Activated CD4-positive, alpha-beta T cell treated with anti-CD3 and anti-CD28 coated beads, Interleukin-2, amount 10 ng/mL, durations not matched to agents 7 days and 5 days (primary cell): ENCODE measurements around the gene C2CD4C. TPM values are rescaled to one million over a fixed set of nuclear protein-coding genes. Genes with fewer than 3 reads are reported as not detected.
"Not testable (repeated sequence)": the region's sequence is repeated elsewhere in the genome, so short reads cannot be mapped to it uniquely, and the experiment has no call there.

Experiments
- CTCF ChIA-PET: fragments of 350-600 bp; sonication (Branson Sonifier 250); formaldehyde crosslinking; loops from one replicate; lab custom pipeline; 2021; ENCODE audit warnings: antibody characterized with exemption; lab: Charles Lee
- POLR2A ChIA-PET: fragments of 350-600 bp; sonication (Branson Sonifier 250); formaldehyde crosslinking; loops from one replicate; lab custom pipeline; 2021; ENCODE audit warnings: antibody characterized with exemption; lab: Charles Lee
- DNase-seq: peaks from one replicate; pipeline ENCODE4 v3.0.0-alpha.2; 2020
- H3K27ac Mint-ChIP-seq: one replicate; pipeline ENCODE4 v1.8.0; 2021; ENCODE audit warnings: mild to moderate bottlenecking, moderate library complexity, mixed read lengths
- H3K27me3 Mint-ChIP-seq: one replicate; pipeline ENCODE4 v1.8.0; 2021; ENCODE audit warnings: mixed read lengths
- H3K36me3 Mint-ChIP-seq: one replicate; pipeline ENCODE4 v1.8.0; 2021; ENCODE audit warnings: low read depth, mixed read lengths
- H3K4me1 Mint-ChIP-seq: one replicate; pipeline ENCODE4 v1.8.0; 2021; ENCODE audit warnings: mixed read lengths
- H3K4me3 Mint-ChIP-seq: one replicate; pipeline ENCODE4 v1.8.0; 2021; ENCODE audit warnings: mild to moderate bottlenecking, moderate library complexity, mixed read lengths
- H3K9me3 Mint-ChIP-seq: one replicate; pipeline ENCODE4 v1.8.0; 2021; ENCODE audit warnings: mixed read lengths
- total RNA-seq, 2 experiments: library from RNA; stranded (reverse); gene quantifications; one replicate each; pipeline ENCODE4 v1.2.3, GENCODE V29; 2021

C2CD4C gene
- total RNA-seq, 2 experiments from 2014 or later: not detected

DNA sequence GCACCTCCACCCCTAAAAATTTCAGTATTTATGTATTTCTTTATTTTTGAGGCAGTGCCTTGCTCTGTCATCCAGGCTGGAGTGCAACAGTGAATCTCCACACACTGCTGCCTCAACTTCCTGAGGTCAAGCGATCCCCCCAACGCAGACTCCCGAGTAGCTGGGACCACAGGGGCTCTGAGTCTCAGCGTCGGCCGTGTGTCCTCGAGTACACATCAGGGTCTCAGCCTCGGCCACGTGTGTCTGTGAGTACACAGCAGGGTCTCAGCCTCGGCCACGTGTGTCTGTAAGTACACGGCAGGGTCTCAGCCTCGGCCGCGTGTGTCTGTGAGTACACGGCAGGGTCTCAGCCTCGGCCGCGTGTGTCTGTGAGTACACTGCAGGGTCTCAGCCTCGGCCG is 21.2 kb downstream of the C2CD4C start:
- peaks cover 8% of the 10 kb centered on the region for H3K9me3 Mint-ChIP-seq
- H3K4me1 Mint-ChIP-seq: peaks cover 9% of the 10 kb centered on the region
- ChIA-PET POLR2A (no interaction called here), CTCF (interaction anchor here (1.0 kb wide), 1 partner anchor 44 kb away, joined by 3 read pairs; no protein-coding TSS in a partner anchor)
- H3K27ac Mint-ChIP-seq: no peak overlapping the region
- peaks cover 37% of the 10 kb centered on the region for H3K27me3 Mint-ChIP-seq
- DNase-seq: no peak
- H3K4me3 Mint-ChIP-seq: no peak overlapping the region
- H3K36me3 Mint-ChIP-seq: no peaks in the 10 kb centered on the region

DNA sequence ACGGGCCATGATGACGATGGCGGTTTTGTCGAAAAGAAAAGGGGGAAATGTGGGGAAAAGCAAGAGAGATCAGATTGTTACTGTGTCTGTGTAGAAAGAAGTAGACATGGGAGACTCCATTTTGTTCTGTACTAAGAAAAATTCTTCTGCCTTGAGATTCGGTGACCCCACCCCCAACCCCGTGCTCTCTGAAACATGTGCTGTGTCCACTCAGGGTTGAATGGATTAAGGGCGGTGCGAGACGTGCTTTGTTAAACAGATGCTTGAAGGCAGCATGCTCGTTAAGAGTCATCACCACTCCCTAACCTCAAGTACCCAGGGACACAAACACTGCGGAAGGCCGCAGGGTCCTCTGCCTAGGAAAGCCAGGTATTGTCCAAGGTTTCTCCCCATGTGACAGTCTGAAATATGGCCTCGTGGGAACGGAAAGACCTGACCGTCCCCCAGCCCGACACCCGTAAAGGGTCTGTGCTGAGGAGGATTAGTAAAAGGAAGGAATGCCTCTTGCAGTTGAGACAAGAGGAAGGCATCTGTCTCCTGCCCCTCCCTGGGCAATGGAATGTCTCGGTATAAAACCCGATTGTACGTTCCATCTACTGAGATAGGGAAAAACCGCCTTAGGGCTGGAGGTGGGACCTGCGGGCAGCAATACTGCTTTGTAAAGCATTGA is 22.2 kb downstream of the C2CD4C start:
- H3K27me3 Mint-ChIP-seq: peaks cover 40% of the 10 kb centered on the region
- H3K27ac Mint-ChIP-seq, CTCF ChIA-PET, H3K36me3 Mint-ChIP-seq, POLR2A ChIA-PET, DNase-seq, H3K9me3 Mint-ChIP-seq, H3K4me3 Mint-ChIP-seq: not testable (repeated sequence)
- H3K4me1 Mint-ChIP-seq: peaks cover 14% of the 10 kb centered on the region

DNA sequence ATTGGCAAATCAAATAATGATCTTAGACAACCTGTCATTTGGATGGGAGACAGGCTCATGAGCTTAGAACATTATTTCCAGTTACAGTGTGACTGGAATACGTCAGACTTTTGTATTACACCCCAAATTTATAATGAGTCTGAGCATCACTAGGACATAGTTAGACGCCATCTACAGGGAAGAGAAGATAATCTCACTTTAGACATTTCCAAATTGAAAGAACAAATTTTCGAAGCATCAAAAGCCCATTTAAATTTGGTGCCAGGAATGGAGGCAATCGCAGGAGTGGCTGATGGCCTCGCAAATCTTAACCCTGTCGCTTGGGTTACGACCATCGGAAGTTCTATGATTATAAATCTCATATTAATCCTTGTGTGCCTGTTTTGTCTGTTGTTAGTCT is 22.8 kb downstream of the C2CD4C start:
- H3K4me3 Mint-ChIP-seq, H3K36me3 Mint-ChIP-seq, H3K27ac Mint-ChIP-seq, DNase-seq, CTCF ChIA-PET, POLR2A ChIA-PET, H3K9me3 Mint-ChIP-seq: not testable (repeated sequence)
- H3K4me1 Mint-ChIP-seq: peaks cover 14% of the 10 kb centered on the region
- H3K27me3 Mint-ChIP-seq: peaks cover 40% of the 10 kb centered on the region

DNA sequence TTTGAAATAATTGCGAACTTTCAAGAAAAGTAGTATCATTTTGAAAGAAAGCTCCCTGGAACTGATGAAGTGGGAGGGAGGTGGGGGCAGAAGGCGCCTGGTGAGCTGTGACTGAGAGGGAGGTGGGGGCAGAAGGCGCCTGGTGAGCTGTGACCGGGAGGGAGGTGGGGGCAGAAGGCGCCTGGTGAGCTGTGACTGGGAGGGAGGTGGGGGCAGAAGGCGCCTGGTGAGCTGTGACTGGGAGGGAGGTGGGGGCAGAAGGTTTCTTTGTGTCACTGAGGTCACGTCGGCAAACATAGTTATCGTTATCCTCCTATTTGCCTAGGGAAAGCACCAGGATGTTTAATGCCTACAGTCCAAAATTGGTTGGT is 24.2 kb downstream of the C2CD4C start:
- Mint-ChIP-seq H3K27me3 (peaks cover 40% of the 10 kb centered on the region), H3K4me3 (no peak overlapping the region), H3K27ac (no peak overlapping the region), H3K4me1 (peaks cover 14% of the 10 kb centered on the region), H3K9me3 (peaks cover 2% of the 10 kb centered on the region), H3K36me3 (no peaks in the 10 kb centered on the region)
- DNase-seq: no peak
- ChIA-PET POLR2A (interaction anchor here (0.6 kb wide), 1 partner anchor 103 kb away, joined by 3 read pairs; no protein-coding TSS in a partner anchor), CTCF (interaction anchor here (1.6 kb wide), 2 partner anchors 14 to 126 kb away, joined by 3 to 4 read pairs; no protein-coding TSS in a partner anchor)

DNA sequence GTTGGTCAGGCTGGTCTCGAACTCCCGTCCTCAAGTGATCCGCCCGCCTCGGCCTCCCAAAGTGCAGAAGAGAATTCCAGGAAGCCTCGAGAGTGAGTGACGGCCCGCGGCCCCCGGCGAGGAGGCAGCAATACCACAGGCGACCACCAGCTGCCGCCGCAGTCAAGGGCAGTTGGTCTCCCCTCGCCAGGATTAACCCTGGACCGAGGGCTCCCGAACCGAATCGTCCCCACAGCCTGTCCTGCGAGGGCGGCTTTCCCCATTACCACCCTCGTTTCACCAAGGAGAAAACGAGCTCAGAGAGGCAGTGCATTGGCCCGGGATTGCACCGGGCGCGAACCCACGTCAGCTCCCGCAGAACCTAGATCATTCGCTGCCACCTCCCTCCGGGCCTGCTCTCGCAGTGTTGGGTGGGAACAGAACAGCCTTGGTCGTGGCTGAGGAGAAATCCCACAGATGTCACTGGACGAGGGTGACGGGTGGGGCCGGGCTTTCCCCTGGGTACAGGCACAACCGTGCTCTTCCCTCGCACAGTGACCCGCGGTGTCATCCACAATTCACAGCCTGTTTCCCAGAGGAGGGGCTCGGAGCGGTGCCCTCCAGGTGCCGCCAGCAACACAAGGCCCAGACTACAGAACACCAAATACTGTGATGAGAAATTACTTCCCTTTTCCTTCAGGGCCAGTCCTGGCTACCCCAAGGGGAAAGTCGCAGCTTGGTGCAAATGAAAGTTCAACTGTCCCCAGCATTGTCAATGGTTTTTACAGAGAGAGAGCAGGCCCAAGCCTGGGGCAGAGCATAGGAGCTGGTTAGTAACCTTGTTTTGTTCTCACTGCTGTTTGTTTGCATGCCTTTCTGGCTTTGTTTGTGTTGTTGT is 24.8 kb downstream of the C2CD4C start:
- peaks cover 14% of the 10 kb centered on the region for H3K4me1 Mint-ChIP-seq
- ChIA-PET POLR2A (no interaction called here), CTCF (interaction anchor here (1.6 kb wide), 2 partner anchors 15 to 126 kb away, joined by 3 to 4 read pairs; no protein-coding TSS in a partner anchor)
- DNase-seq: no peak
- H3K9me3 Mint-ChIP-seq: peaks cover 2% of the 10 kb centered on the region
- H3K4me3 Mint-ChIP-seq: no peak overlapping the region
- H3K27ac Mint-ChIP-seq: no peak overlapping the region
- H3K27me3 Mint-ChIP-seq: peaks cover 40% of the 10 kb centered on the region
- H3K36me3 Mint-ChIP-seq: no peaks in the 10 kb centered on the region

DNA sequence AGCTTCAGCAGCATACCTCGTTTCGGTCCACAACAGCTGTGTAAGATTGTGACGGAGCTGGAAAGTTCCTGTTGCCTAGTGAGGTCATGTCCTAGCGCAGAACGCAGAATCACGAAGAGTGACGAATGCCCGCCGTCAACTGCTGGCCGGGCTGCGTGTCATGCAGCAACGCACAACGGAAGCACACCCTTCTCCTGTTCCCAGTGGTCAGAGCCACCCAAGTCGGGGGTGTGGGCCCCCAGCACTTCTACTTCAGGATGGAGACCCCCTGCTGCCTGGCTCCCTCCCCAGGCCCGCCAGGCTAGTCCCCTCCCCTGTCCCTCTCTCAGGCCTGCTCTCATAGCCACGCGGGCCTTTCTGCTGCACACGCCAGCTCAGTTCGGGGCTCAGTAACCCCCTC is 25.9 kb downstream of the C2CD4C start:
- no peak for DNase-seq
- POLR2A ChIA-PET: no interaction called here
- CTCF ChIA-PET: interaction anchor here (1.0 to 1.6 kb wide), 3 partner anchors 12 to 127 kb away, joined by 3 to 4 read pairs (median 4); no protein-coding TSS in a partner anchor
- H3K36me3 Mint-ChIP-seq: no peaks in the 10 kb centered on the region
- peaks cover 14% of the 10 kb centered on the region for H3K4me1 Mint-ChIP-seq
- peaks cover 2% of the 10 kb centered on the region for H3K9me3 Mint-ChIP-seq
- peaks cover 40% of the 10 kb centered on the region for H3K27me3 Mint-ChIP-seq
- H3K27ac Mint-ChIP-seq: no peak overlapping the region
- no peak overlapping the region for H3K4me3 Mint-ChIP-seq

DNA sequence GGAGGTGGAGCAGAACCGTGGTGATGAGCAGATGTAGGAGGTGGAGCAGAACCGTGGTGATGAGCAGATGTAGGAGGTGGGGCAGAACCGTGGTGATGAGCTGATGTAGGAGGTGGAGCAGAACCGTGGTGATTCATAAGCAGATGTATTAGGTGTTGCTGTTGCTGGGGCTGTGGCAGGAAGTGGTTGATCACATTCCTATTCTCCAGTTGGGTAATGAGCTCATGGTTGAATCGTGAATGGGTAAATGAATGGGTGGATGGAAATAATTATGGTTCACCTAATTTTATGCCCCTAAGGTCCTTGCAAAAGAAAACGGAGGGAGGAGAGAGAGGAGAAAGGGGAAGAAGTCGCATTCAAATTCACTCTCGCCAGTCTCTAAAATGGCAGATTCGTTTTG is 26.4 kb downstream of the C2CD4C start:
- H3K27me3 Mint-ChIP-seq: peaks cover 38% of the 10 kb centered on the region
- H3K27ac Mint-ChIP-seq, POLR2A ChIA-PET, H3K9me3 Mint-ChIP-seq, H3K4me3 Mint-ChIP-seq, H3K36me3 Mint-ChIP-seq: not testable (repeated sequence)
- CTCF ChIA-PET: interaction anchor here (1.0 to 1.3 kb wide), 2 partner anchors 12 to 113 kb away, joined by 3 to 4 read pairs; no protein-coding TSS in a partner anchor
- DNase-seq: peak; percentile 33
- H3K4me1 Mint-ChIP-seq: peaks cover 17% of the 10 kb centered on the region

DNA sequence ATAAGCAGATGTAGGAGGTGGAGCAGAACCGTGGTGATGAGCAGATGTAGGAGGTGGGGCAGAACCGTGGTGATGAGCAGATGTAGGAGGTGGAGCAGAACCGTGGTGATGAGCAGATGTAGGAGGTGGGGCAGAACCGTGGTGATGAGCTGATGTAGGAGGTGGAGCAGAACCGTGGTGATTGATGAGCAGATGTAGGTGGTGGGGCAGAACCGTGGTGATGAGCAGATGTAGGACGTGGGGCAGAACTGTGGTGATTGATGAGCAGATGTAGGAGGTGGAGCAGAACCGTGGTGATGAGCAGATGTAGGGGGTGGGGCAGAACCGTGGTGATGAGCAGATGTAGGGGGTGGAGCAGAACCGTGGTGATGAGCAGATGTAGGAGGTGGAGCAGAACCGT is 27.0 kb downstream of the C2CD4C start:
- H3K4me1 Mint-ChIP-seq: peaks cover 17% of the 10 kb centered on the region
- peaks cover 35% of the 10 kb centered on the region for H3K27me3 Mint-ChIP-seq
- POLR2A ChIA-PET, H3K4me3 Mint-ChIP-seq, DNase-seq, H3K9me3 Mint-ChIP-seq, H3K27ac Mint-ChIP-seq, H3K36me3 Mint-ChIP-seq: not testable (repeated sequence)
- CTCF ChIA-PET: interaction anchor here (1.0 to 1.3 kb wide), 2 partner anchors 11 to 114 kb away, joined by 3 to 4 read pairs; no protein-coding TSS in a partner anchor

DNA sequence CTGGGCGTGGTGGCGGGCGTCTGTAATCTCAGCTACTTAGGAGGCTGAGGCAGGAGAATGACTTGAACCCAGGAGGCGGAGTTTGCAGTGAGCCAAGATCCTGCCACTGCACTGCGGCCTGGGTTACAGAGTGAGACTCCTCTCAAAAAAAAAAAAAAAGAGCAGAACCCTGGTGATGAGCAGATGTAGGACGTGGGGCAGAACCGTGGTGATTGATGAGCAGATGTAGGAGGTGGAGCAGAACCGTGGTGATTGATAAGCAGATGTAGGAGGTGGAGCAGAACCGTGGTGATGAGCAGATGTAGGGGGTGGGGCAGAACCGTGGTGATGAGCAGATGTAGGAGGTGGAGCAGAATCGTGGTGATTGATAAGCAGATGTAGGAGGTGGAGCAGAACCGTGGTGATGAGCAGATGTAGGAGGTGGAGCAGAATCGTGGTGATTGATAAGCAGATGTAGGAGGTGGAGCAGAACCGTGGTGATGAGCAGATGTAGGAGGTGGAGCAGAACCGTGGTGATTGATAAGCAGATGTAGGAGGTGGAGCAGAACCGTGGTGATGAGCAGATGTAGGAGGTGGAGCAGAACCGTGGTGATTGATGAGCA is 28.2 kb downstream of the C2CD4C start:
- POLR2A ChIA-PET: interaction anchor here (0.7 kb wide), 1 partner anchor 630 kb away, joined by 3 read pairs; no protein-coding TSS in a partner anchor
- Mint-ChIP-seq H3K4me1 (peaks cover 17% of the 10 kb centered on the region), H3K27me3 (peaks cover 26% of the 10 kb centered on the region)
- H3K27ac Mint-ChIP-seq, H3K36me3 Mint-ChIP-seq, CTCF ChIA-PET, DNase-seq, H3K9me3 Mint-ChIP-seq, H3K4me3 Mint-ChIP-seq: not testable (repeated sequence)

DNA sequence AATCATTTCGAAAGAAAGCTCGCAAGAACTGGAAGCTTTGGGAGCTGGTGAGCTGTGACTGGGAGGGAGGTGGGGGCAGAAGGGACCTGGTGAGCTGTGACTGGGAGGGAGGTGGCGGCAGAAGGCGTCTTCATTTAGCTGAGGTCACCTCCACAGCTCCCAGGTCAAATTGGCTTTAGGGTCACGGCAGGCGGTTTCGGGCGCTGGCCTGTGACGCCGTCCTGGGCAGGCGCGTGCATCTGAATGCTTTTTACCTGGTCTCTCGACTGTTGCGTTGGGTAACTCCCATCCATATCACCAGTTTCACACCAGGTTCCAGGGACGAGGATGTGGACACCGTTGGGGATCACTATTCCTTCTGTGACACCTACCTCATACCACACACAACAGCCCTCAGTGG is 29.2 kb downstream of the C2CD4C start:
- peaks cover 17% of the 10 kb centered on the region for H3K4me1 Mint-ChIP-seq
- H3K4me3 Mint-ChIP-seq: no peak overlapping the region
- no peaks in the 10 kb centered on the region for H3K36me3 Mint-ChIP-seq
- H3K27me3 Mint-ChIP-seq: peaks cover 18% of the 10 kb centered on the region
- DNase-seq: no peak
- ChIA-PET CTCF (no interaction called here), POLR2A (no interaction called here)
- peaks cover 2% of the 10 kb centered on the region for H3K9me3 Mint-ChIP-seq
- no peak overlapping the region for H3K27ac Mint-ChIP-seq

DNA sequence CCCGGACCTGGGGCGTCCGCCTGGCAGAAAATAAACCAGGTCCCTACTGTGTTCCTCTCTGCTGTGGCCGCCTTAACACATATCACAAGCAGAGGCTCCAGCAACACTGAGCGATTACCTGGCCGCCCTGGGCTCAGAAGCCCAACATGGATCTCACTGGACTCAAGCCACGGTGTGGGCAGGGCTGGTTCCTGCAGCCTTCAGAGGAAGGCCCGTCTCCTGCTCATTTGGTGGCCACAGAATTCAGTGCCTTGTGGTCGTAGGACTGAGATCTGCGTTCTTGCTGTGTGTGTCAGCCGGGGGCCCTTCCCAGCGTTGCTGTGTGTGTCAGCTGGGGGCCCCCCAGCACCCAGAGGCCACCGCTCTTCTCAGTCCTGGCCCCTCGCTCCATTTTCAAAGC is 30.2 kb downstream of the C2CD4C start:
- Mint-ChIP-seq H3K4me3 (no peak overlapping the region), H3K27me3 (peaks cover 9% of the 10 kb centered on the region), H3K36me3 (no peaks in the 10 kb centered on the region), H3K27ac (no peak overlapping the region), H3K9me3 (peaks cover 2% of the 10 kb centered on the region), H3K4me1 (peaks cover 15% of the 10 kb centered on the region)
- POLR2A ChIA-PET: no interaction called here
- CTCF ChIA-PET: no interaction called here
- no peak for DNase-seq

DNA sequence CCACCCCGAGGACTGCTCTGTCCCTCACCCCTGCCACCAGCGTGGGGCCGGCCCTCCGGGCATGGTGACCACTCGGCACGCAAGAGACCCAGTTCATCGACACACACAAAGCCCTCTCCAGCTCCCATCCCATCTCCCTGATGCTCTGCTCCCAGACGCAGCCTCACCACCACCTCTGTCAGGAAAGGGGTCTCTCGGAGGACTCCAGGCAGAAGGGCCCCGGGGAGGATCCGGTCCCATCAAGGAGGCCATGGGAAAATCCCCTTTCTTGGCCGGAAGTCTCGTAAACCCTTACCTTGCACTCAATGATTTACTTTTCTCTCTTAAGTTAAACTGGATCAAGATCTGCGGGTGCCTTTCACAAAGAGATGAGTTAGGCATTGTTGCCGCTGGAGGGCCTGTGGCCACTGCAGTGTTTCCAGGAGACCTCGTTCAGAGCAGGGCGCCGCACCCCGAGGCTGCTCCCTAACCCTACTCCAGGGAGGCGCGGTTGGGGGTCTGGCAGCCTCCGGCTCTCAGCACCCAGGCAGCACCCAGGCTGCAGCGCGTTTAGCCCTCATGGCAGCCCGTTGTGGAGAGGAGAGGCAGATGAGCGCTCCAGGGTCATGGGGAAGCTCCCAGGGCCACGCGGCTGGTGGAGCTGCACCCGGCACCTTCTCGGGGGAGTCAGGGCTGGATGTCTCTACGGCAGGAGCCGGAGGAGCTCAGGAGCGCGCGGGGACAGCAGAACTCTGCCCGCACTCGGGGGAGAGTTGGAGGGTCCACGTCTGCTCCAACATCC is 31.0 kb downstream of the C2CD4C start:
- ChIA-PET POLR2A (no interaction called here), CTCF (no interaction called here)
- Mint-ChIP-seq H3K4me3 (no peak overlapping the region), H3K4me1 (peaks cover 10% of the 10 kb centered on the region), H3K27ac (peak overlapping the region; percentile 78), H3K36me3 (no peaks in the 10 kb centered on the region), H3K9me3 (no peaks in the 10 kb centered on the region), H3K27me3 (peaks cover 3% of the 10 kb centered on the region)
- no peak for DNase-seq
